T-helper 2 cell treated with Interferon-gamma antibody and Interleukin-4, amounts not matched to agents 100 ng/mL and 5 ng/mL, for 36 hours (primary cell): ENCODE results near the gene BMP6. TPM values are rescaled to one million over a fixed set of nuclear protein-coding genes. Genes with fewer than 3 reads are reported as not detected.

ENCODE experiments used
- intact Hi-C: fragments of 100-400 bp; cut with micrococcal nuclease; formaldehyde crosslinking; loops from one replicate; pipeline ENCODE4 v1.15.1; 2023
- total RNA-seq: library from RNA; stranded (reverse); gene quantifications from 2 replicates; pipeline ENCODE4 v1.2.3, GENCODE V29; 2022

BMP6 gene
- total RNA-seq, 1 donor from 2014 or later: not detected

DNA sequence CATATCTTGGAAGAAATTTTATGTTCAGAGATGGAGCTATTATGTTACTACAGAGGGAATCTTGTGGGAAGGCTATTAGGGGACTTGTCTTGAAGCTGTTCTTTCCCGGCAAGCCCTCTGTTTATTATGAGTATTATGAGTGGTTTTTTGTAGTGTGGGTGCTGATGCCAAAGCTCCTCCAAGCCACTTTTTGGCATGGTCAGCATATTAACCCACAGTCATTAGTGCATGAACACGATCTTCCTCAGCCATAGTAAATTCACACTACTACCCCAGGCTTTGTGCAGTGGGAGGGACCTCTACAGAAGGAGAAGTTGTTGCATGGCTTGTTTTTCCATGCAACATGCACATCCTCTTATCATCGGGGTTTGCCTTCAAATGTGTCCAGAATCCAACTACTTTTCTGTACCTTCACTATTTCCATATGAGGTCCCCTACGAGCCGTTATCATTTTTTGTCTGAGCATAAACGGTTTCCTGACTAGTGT is 6.5 kb upstream of the BMP6 start:
- intact Hi-C loops: no loop called here

GRCh38 chr6:7720346-7720745 is 5.6 kb upstream of the BMP6 start:
- intact Hi-C loops: no loop called here

DNA sequence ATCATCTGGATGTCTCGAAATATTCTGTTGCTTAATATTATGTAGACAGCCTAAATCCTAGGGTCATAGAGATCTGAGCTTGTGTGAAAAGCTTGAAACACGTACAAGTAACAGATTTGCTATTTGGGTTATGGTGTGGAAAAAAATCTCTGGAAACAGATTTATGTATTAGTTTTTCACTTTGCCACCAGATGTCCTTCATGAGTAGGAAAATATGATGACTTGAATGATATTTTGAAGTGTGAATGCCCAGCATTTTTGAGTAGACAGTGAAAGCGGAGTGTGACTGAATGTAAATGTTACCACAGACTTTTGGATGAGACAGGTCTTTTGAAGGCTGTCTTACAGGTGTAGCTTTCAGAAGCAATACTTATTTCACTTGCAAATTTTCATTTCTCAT is 4.2 kb upstream of the BMP6 start:
- intact Hi-C loops: loop anchor here (1.0 to 2.0 kb wide), 2 partner anchors 285 to 499 kb away; no protein-coding TSS in a partner anchor

- intact Hi-C loops: loop anchor here (1.0 to 2.0 kb wide), 2 partner anchors 336 to 498 kb away; no protein-coding TSS in a partner anchor
Measured at GRCh38 chr6:7723041-7723447, 2.9 kb upstream of the BMP6 start.

- intact Hi-C loops: loop anchor here (1.0 to 2.0 kb wide), 2 partner anchors 336 to 497 kb away; no protein-coding TSS in a partner anchor
Measured at GRCh38 chr6:7723554-7723953, 2.3 kb upstream of the BMP6 start.

GRCh38 chr6:7725412-7725811 is 487 bp upstream of the BMP6 start:
- intact Hi-C loops: loop anchor here (2.0 to 5.0 kb wide), 5 partner anchors 183 to 1728 kb away; partner anchors contain the start of genes DSP, EEF1E1 and TXNDC5

GRCh38 chr6:7726416-7727085 is 652 bp downstream of the BMP6 start:
- intact Hi-C loops: loop anchor here (1.0 to 5.0 kb wide), 5 partner anchors 184 to 1729 kb away; partner anchors contain the start of genes BLOC1S5, DSP and TXNDC5

GRCh38 chr6:7727086-7727945 is 1.4 kb downstream of the BMP6 start:
- intact Hi-C loops: loop anchor here (5.0 kb wide), 4 partner anchors 185 to 1730 kb away; partner anchors contain the start of genes DSP and TXNDC5

DNA sequence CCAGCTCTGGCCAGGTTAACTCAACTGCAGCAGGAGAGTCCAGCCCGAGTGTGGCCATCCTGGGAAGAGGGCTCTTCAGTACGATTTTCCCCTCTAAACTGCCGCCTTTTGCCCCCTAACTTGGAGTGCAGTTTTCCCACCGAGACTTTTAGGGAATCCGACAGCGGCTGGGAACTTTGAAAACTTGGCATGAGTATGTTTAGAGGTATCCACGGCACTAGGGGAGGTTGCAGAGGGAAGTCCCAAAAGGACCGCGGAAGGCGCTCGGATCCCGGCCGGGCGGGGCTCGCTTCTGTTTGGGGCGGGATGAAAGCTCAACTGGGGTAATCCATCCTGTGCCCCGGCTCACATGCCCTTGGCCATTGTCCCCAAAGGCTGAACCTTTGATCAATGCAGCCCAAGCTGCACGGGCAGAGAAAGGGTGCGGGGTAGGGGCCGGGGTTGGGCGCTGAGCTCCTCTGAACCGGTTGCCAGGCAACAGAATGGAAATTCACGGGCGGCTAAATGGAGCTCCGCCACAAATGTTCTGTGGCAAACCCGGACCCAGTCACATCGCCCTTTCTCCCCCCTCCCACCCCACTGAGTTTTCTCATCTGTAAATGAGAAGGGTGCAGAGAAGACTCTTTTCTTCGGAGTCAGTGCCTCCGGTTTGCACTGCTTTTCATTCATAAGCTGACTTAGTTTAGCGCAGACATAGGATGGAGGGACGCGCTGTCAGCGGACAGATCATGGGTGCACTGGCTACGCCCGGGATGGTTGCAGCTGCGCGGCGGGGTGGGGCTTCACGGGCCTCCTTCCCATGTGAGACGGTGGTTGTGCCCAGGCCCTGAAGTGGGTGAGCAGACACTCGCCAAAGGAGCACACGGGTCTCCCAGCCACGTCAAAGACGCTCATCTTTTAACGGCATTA is 2.3 kb downstream of the BMP6 start:
- intact Hi-C loops: loop anchor here (5.0 kb wide), 4 partner anchors 184 to 1731 kb away; partner anchors contain the start of genes DSP and TXNDC5

GRCh38 chr6:7728855-7729590 is 3.1 kb downstream of the BMP6 start:
- intact Hi-C loops: loop anchor here (5.0 kb wide), 4 partner anchors 183 to 1732 kb away; partner anchors contain the start of genes DSP and TXNDC5

GRCh38 chr6:7730001-7730783 is 4.3 kb downstream of the BMP6 start:
- intact Hi-C loops: no loop called here

GRCh38 chr6:7730784-7731227 is 4.9 kb downstream of the BMP6 start:
- intact Hi-C loops: no loop called here

DNA sequence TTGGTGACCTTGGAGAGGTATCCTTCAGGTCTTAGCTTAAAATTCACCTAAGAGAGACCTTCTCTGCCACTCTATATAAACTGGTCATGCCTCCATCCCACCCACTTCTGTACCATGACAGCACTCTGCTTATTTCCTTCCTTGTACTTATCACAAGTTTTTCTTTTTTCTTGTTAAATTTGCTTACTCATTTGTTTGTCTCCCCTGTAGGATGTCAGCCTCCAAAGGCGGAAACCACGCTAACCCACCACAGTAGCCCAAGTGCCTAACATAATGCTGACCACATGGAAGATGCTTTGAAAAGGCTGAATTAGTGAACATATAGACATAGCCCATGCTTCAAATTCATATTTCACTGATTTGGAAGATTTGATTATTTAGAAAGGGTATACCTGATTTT is 5.4 kb downstream of the BMP6 start:
- intact Hi-C loops: no loop called here

DNA sequence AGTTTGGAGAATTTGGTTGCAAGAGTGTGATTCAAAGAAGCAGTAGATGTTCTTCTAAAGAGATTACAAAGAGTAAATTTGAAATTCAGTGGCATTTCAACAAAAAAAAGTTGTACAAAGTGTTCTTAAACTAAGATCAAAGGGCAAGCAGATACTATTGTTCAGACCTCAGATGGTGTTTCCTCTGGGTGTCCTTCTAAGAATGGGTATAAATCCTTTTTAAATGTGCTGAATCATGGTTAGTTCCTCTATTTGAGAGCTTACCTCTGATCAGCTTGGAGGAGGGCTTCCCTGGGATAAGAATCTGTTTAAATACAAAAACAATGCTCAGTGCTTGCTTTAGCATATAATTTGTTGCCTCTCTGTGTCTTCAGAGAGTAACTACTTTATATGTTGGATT is 6.3 kb downstream of the BMP6 start:
- intact Hi-C loops: no loop called here

DNA sequence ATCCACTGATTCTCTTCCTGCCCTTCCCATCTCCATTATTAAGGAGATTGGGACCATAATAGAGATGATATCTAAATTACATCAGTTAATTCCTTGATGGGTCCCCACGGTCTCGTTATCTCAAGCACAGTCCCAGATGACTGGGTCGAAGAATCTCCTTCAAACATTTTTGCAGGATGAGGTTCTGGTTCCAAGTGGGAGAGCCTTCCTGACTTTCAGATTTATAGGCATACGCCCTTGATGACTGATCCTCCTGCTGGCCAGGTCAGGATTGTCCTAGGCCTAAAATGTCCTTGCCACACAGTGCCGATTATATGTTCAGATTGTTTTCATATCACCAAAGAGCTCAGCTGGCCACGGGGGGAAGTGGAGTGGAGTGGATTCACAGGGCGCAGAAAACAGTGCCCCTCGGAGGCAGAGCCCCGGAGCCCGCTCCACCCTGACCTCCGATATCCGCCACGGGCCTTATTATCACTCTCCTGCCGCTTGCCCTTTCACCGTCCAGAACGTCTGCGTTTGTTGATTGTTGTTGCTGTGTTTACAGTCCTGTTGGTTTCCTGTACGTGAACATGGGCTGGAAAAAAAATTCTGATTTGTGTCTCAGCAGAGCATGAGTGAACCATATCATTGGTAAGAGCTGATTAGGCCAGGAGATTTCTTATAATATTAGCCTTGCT is 8.9 kb downstream of the BMP6 start:
- intact Hi-C loops: no loop called here

GRCh38 chr6:7737106-7737505 is 11.2 kb downstream of the BMP6 start:
- intact Hi-C loops: no loop called here

DNA sequence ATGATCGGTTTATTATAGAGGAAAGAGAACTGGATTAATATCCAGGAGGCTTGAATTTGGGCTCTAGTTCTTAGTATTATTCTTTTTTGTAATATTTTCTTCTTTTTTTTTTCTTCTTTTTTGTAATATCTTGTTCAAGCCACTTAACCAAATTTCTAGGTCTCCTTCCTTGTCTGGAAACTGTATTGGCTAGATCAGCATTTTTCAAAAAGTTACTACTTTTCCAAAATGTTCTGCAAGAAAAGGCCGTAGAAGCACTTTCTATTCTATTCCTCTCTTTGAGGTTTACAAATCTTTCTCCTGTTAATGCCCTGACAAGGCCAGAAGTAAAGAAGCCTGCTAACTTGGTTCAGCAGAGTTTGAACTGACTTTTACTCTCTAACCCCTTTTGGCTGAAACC is 12.0 kb downstream of the BMP6 start:
- intact Hi-C loops: no loop called here

- intact Hi-C loops: no loop called here
Measured at GRCh38 chr6:7742223-7742785, 16.4 kb downstream of the BMP6 start.
